Measurements from ENCODE around the gene ECI1.

DNA sequence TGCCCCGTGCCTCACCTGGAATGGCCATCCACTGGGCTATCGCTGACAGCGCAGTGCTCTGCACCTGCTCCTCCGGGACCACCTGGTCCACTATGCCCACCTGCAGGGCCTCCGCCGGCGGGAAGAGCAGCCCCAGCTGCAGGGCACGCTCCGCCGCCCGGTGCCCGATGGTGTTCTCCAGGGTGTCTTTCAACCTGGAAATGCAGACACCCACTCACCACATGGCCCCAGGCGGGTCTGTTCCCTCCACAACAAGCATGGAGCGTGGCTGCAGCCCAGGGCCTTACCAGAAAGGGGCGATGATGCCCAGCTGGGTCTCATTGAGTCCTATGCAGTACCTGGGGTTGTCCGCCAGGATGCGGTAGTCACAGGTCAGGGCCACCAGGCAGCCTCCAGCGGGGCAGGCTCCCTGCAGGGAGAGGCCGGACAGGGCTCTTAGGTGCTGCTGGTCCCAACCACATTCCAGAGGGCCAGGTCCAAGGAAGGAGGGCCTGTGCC is 8.3 kb downstream of the ECI1 start:
- TF ChIP-seq POLR2A (IDR thresholded peaks at IDR 0.05): no peak
- TF ChIP-seq, protein P1, sequence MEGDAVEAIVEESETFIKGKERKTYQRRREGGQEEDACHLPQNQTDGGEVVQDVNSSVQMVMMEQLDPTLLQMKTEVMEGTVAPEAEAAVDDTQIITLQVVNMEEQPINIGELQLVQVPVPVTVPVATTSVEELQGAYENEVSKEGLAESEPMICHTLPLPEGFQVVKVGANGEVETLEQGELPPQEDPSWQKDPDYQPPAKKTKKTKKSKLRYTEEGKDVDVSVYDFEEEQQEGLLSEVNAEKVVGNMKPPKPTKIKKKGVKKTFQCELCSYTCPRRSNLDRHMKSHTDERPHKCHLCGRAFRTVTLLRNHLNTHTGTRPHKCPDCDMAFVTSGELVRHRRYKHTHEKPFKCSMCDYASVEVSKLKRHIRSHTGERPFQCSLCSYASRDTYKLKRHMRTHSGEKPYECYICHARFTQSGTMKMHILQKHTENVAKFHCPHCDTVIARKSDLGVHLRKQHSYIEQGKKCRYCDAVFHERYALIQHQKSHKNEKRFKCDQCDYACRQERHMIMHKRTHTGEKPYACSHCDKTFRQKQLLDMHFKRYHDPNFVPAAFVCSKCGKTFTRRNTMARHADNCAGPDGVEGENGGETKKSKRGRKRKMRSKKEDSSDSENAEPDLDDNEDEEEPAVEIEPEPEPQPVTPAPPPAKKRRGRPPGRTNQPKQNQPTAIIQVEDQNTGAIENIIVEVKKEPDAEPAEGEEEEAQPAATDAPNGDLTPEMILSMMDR (IDR thresholded peaks at IDR 0.05): no peak
